ENCODE measurements around the gene CEP170. TPM values are rescaled to one million over a fixed set of nuclear protein-coding genes. Genes with fewer than 3 reads are reported as not detected.

CEP170 gene
- total RNA-seq = 10 to 100 TPM; 41.6 to 81.5 (median 56.1) TPM

DNA sequence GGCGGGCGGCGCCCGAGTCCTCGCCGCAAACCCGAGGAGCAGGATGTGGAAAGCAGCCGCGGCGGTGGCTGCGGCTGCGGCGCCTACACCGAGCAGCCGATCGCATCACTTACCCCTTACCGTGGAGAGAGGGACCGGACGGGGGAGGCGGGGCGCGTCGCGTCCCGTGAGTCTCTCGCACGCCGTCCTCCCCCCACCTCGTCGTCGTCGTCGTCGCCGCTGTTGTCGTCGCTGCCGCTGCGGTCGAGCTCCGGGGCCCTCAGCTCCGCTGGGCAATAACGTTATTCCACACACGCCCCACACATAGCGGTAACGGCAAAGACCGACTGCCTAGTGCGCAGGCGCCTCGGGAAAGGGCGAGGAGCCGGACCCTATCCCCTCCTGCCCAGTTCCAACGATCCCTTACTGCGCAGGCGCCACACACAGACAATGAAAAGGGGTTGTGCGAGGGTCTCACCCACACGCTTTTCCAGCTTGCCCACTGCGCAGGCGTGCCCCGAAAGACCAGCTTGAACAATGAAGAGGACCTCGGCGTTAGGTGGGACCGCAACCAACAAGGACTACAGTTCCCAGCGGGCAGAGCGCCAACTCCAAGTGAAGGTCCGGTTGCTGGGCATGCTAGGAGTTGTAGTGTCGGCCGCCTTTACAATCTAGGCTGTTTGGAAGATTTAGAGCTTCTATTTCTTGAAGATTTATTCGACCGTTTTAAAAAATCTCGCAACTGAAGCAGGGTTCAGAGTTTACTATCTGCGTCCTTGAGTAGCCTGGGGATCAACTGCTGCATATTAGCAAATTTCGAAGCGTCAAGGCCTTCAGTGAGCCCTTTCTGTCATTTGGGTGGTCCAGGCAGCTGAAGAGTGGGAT is at the start of gene CEP170:
TSS of gene CEP170 (minus strand) at position 355 of the 864 bp plus-strand sequence. CDS start 30,001 bp downstream, outside the sequence.
- peak; percentile 86 for ATAC-seq (ENCODE audit: low FRiP score)
- DNase-seq (ENCODE audit: low spot score) = peak; percentile 90
- TF ChIP-seq, protein P1, sequence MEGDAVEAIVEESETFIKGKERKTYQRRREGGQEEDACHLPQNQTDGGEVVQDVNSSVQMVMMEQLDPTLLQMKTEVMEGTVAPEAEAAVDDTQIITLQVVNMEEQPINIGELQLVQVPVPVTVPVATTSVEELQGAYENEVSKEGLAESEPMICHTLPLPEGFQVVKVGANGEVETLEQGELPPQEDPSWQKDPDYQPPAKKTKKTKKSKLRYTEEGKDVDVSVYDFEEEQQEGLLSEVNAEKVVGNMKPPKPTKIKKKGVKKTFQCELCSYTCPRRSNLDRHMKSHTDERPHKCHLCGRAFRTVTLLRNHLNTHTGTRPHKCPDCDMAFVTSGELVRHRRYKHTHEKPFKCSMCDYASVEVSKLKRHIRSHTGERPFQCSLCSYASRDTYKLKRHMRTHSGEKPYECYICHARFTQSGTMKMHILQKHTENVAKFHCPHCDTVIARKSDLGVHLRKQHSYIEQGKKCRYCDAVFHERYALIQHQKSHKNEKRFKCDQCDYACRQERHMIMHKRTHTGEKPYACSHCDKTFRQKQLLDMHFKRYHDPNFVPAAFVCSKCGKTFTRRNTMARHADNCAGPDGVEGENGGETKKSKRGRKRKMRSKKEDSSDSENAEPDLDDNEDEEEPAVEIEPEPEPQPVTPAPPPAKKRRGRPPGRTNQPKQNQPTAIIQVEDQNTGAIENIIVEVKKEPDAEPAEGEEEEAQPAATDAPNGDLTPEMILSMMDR (IDR thresholded peaks at IDR 0.05) = no peak

DNA sequence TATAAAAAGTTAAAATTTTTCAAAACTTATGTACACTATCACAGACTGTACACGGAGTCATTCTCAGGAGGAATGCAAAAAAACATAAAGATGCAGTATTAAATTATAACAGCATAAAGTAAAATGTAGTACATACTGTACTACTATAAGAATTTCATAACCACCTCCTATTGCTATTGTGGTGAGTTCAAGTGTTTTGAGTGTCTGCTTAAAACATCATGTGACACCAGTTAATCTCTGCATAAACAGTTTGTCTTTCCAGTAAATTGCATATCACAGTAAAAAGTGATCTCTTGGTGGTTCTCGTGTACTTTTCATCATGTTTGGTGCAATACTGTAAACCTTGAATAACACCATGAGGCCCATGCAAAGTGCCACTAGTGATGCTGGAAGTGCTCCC is 46.0 kb upstream of the CEP170 start:
- no peak for DNase-seq (ENCODE audit: low spot score)
- TF ChIP-seq, protein P1 (IDR thresholded peaks at IDR 0.05) = no peak
- no peak for ATAC-seq (ENCODE audit: low FRiP score)

DNA sequence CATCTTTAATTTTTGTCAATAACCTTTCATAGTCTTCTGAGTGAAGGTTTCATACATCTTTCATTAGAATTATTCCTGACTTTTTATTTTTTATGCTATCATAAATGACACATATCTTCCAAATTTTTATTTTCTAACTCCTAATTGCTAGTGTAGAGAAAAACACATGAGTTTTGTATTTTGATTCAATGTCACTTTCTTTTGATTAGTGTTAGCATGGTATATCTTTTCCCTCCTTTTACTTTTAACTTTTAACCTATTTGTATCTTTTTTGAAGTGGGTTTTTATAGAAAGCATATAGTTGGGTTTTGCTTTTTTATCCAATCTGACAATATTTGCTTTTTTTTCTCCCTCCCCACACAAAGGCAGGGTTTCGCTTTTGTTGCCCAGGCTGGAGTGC is 44.0 kb upstream of the CEP170 start:
- no peak for DNase-seq (ENCODE audit: low spot score)
- TF ChIP-seq, protein P1 (IDR thresholded peaks at IDR 0.05) = no peak
- no peak for ATAC-seq (ENCODE audit: low FRiP score)

DNA sequence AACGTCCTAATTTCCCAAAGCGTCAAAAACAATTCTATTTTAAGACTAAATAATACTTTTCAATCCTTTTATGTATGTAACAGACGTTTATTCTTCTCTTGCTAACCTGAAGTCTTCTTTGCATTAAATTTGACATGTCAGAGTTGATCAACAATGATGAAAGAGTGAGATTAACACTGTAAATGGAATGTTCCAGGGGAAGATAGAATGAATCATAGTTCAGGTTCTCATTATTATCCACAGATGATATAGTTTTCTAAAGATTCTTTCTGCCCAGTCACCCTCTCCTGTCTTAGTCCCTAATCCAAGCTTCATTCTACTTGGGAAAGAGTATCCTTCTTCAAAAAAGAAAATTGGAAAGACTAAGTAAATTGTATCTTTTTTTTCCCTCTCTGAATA is 39.6 kb upstream of the CEP170 start:
- TF ChIP-seq, protein P1 (IDR thresholded peaks at IDR 0.05) = no peak
- ATAC-seq (ENCODE audit: low FRiP score) (no peak), DNase-seq (ENCODE audit: low spot score) (no peak)

DNA sequence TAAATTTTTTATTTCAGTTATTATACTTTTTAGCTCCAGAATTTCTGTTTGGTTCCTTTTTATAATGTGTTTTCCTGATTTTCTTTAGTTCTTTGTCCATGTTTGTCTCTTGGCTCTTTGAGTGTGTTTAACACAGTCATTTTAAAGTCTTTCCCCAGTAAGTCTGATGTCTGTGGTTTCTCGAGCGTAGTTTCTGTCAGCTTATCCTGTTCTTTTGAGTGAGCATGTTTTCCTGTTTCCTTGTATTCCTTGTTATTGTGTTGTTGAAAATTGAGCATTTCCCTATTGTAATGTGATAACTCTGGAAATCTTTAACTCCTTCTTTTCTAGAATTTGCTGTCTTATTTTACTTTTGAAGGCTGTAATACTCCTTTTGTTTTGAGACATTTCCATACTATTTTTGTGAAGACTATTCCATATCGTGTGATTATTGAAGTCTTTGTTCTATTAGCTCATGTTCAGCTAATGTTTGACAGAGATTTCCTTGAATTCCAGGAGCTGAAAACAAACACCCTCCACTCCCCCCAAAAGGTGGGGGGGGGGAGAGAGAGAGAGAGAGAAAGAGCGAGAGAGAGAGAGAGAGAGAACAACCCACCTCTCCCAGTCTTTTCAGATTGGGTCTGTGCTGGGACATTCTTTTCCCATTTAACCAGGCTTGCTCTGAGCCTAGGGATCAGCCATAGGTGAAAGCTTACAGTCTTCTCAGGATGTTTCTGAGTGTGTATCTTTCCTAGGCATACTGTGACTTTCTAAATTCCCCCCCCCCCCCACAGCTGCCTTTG is 39.1 kb upstream of the CEP170 start:
- DNase-seq (ENCODE audit: low spot score) (no peak), ATAC-seq (ENCODE audit: low FRiP score) (no peak)
- TF ChIP-seq, protein P1 (IDR thresholded peaks at IDR 0.05) = no peak

DNA sequence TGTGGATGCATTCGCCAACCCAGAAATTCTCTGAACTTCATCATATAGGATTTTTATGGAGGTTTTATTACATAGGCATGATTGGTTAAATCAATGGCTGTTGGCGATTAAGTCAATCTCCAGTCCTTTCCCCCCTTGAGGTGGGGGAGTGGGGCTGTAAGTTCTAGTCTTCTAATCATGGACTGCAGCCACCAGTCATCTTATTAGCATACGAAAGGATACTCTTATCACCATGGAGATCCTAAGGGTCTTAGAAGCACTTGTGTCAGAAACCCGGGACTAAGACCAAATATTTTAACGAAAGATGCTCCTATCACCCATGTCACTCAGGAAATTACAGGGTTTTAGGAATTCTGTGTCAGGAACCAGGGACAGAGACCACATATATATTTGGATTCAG is 37.0 kb upstream of the CEP170 start:
- TF ChIP-seq, protein P1 (IDR thresholded peaks at IDR 0.05) = no peak
- ATAC-seq (ENCODE audit: low FRiP score) = no peak
- DNase-seq (ENCODE audit: low spot score) = no peak
